Type B pancreatic cell (in vitro differentiated cells): ENCODE measurements around the gene PLSCR4. TPM values are rescaled to one million over a fixed set of nuclear protein-coding genes. Genes with fewer than 3 reads are reported as not detected.

Experiments
- DNase-seq: peaks from one replicate; pipeline ENCODE4 v3.0.0; 2021; ENCODE audit warnings: mixed read lengths; ENCODE audit not compliant: unreplicated experiment; ENCODE audit errors: extremely low spot score
- H3K27ac Mint-ChIP-seq: 2 replicates; pipeline ENCODE4 v1.8.0; 2021; ENCODE audit warnings: mild to moderate bottlenecking, mixed read lengths
- H3K27me3 Mint-ChIP-seq: 2 replicates; pipeline ENCODE4 v1.8.0; 2021; ENCODE audit warnings: mixed read lengths
- H3K36me3 Mint-ChIP-seq: 2 replicates; pipeline ENCODE4 v1.8.0; 2021; ENCODE audit warnings: mixed read lengths
- H3K4me1 Mint-ChIP-seq: one replicate; pipeline ENCODE4 v1.8.0; 2021; ENCODE audit warnings: mixed read lengths; ENCODE audit not compliant: unreplicated experiment
- H3K4me3 Mint-ChIP-seq: 2 replicates; pipeline ENCODE4 v1.8.0; 2021; ENCODE audit warnings: mild to moderate bottlenecking, mixed read lengths
- H3K9me3 Mint-ChIP-seq: 2 replicates; pipeline ENCODE4 v1.8.0; 2021; ENCODE audit warnings: mixed read lengths
- CTCF ChIP-seq: fragments of 200-600 bp; sonication (generic); conservative IDR thresholded peaks from 2 replicates; pipeline ENCODE4 v1.5.0; 2021; ENCODE audit warnings: antibody characterized with exemption, mild to moderate bottlenecking
- total RNA-seq: library from RNA; stranded (reverse); gene quantifications from 2 replicates; pipeline ENCODE4 v1.2.1, GENCODE V29; 2021; ENCODE audit warnings: low replicate concordance

PLSCR4 gene
- total RNA-seq, 1 donor from 2014 or later = 3.4 TPM

GRCh38 chr3:146159037-146159436 lies 91.9 kb downstream of the PLSCR4 start:
- peaks cover 5% of the 10 kb centered on the region for H3K9me3 Mint-ChIP-seq
- H3K4me3 Mint-ChIP-seq = peak overlapping the region; percentile 73
- no peak for TF ChIP-seq CTCF
- no peak for DNase-seq
- peaks cover 4% of the 10 kb centered on the region for H3K36me3 Mint-ChIP-seq
- no peak overlapping the region for H3K27ac Mint-ChIP-seq
- H3K4me1 Mint-ChIP-seq = peaks cover 34% of the 10 kb centered on the region
- H3K27me3 Mint-ChIP-seq = peaks cover 10% of the 10 kb centered on the region

- peak overlapping the region; percentile 71 for H3K27ac Mint-ChIP-seq
- TF ChIP-seq CTCF = no peak
- H3K4me3 Mint-ChIP-seq = peak overlapping the region; percentile 48
- H3K36me3 Mint-ChIP-seq = no peaks in the 10 kb centered on the region
- no peak for DNase-seq
- peaks cover 3% of the 10 kb centered on the region for H3K27me3 Mint-ChIP-seq
- peaks cover 37% of the 10 kb centered on the region for H3K4me1 Mint-ChIP-seq
- H3K9me3 Mint-ChIP-seq = no peaks in the 10 kb centered on the region
Observed at GRCh38 chr3:146157325-146158060, 93.4 kb downstream of the PLSCR4 start.

DNA sequence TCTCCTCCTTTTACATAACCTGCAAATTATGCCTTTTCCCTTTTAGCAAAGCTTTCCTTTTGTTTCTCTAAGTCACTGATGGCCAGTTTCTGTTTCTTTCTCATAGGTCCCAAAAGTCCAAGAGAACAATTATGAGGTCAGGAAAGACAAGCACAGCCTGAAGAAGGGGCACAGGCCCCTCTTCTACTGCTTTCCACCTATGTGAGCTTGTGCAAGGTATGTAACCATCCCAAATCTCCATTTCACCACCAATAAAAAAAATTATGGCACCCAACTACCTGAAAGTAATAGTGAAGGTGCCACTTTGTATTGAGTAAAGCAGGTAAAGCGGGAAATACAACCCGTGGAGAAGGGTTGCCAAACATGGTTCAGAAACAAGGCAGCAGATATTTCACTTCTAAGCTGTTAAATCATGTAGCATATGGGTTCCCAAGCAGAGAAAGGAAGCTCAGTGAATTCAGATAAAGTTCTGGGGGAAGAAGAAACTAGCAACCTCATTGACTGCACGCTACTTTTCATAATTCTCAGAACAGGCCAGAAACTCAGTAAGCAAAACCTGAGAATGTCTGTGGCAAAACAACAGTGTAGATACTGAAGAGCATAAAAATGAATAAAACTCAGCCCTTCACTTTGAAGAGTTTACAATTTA lies 94.1 kb downstream of the PLSCR4 start:
- Mint-ChIP-seq H3K9me3 (no peaks in the 10 kb centered on the region), H3K4me1 (peaks cover 38% of the 10 kb centered on the region), H3K4me3 (peak overlapping the region; percentile 48), H3K27me3 (no peaks in the 10 kb centered on the region), H3K27ac (peak overlapping the region; percentile 71), H3K36me3 (no peaks in the 10 kb centered on the region)
- DNase-seq = no peak
- no peak for TF ChIP-seq CTCF

DNA sequence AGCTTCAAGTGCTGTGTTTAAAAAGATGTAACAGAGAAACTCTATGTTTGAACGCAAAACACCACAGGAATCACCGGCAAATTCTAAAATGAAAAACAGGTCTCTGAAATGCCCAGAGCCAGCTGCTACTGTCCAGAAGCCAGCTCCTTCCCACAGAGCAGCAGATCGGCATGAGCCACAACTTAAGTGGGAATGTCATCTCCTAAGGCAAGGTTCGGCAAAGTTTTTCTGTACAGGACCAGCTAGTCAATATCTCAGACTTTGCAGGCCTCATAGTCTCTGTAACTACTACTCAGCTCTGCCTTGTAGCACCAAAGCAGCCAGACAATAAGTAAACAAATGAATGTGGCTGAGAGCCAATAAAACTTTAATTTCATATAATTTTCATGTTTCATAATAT lies 94.8 kb downstream of the PLSCR4 start:
- DNase-seq = no peak
- peaks cover 35% of the 10 kb centered on the region for H3K4me1 Mint-ChIP-seq
- H3K27me3 Mint-ChIP-seq = no peaks in the 10 kb centered on the region
- H3K4me3 Mint-ChIP-seq = no peak overlapping the region
- no peaks in the 10 kb centered on the region for H3K36me3 Mint-ChIP-seq
- no peaks in the 10 kb centered on the region for H3K9me3 Mint-ChIP-seq
- no peak overlapping the region for H3K27ac Mint-ChIP-seq
- no peak for TF ChIP-seq CTCF

DNA sequence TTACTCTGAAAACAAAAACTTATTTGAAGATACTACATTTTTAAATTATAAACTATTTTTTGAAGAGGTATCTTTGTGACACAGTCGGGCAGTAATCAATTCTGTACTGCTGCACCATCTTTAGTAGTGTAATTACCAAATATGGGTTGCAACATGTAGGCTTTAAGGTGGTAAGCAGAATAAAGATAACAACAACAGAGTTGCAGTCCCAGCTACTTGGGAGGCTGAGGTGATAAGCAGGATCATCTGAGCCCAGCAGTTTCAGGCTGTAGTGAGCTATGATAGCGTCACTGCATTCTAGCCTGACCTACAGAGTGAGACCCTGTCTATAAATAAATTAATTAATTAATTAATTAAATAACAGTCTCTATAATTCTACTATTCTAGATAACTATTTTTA lies 95.9 kb downstream of the PLSCR4 start:
- Mint-ChIP-seq H3K36me3 (no peaks in the 10 kb centered on the region), H3K9me3 (no peaks in the 10 kb centered on the region), H3K4me3 (no peak overlapping the region), H3K27ac (no peak overlapping the region), H3K27me3 (no peaks in the 10 kb centered on the region), H3K4me1 (peaks cover 35% of the 10 kb centered on the region)
- DNase-seq = no peak
- no peak for TF ChIP-seq CTCF
